HepG2 (cell line): ENCODE measurements around the gene GTPBP6. TPM values are rescaled to one million over a fixed set of nuclear protein-coding genes. Genes with fewer than 3 reads are reported as not detected.

Experiments
- ARID5B ChIP-seq: IDR thresholded peaks from 2 replicates; pipeline ENCODE4 v1.4.0; 2020; ENCODE audit warnings: mild to moderate bottlenecking, missing genetic modification reagents
- BCL3 ChIP-seq: sonication (generic); formaldehyde crosslinking; IDR thresholded peaks from 2 replicates; pipeline ENCODE4 v1.5.1; 2020; ENCODE audit warnings: mild to moderate bottlenecking, missing genetic modification reagents, moderate library complexity
- BCL6 ChIP-seq: IDR thresholded peaks from 2 replicates; pipeline ENCODE4 v1.6.1; 2016; ENCODE audit warnings: missing genetic modification reagents, missing compliant biosample characterization
- BHLHE40 ChIP-seq: IDR thresholded peaks from 2 replicates; pipeline ENCODE4 v1.6.1; 2011; ENCODE audit warnings: low read length, improper control_type of control experiment
- IRX3 ChIP-seq: sonication (generic); formaldehyde crosslinking; IDR thresholded peaks from 2 replicates; pipeline ENCODE4 v1.8.1; 2023; ENCODE audit warnings: mild to moderate bottlenecking, low read depth, missing genetic modification reagents, borderline replicate concordance
- KLF11 ChIP-seq: IDR thresholded peaks from 2 replicates; pipeline ENCODE4 v1.6.1; 2016; ENCODE audit warnings: missing compliant biosample characterization
- MAZ ChIP-seq, 2 experiments: sonication (generic) in 1 of 2; formaldehyde crosslinking in 1 of 2; IDR thresholded peaks; 2 replicates each; pipeline versions ENCODE4 v1.5.0 to v1.6.1; 2012 to 2020; ENCODE audit warnings: low read depth in 2 of 2, mild to moderate bottlenecking in 2 of 2, borderline replicate concordance in 1 of 2, improper control_type of control experiment in 1 of 2, low read length in 1 of 2, missing genetic modification reagents in 1 of 2, moderate library complexity in 1 of 2
- PATZ1 ChIP-seq: sonication (generic); formaldehyde crosslinking; IDR thresholded peaks from 2 replicates; pipeline ENCODE4 v1.4.0; 2020; ENCODE audit warnings: missing genetic modification reagents
- PRDM10 ChIP-seq: sonication (generic); formaldehyde crosslinking; IDR thresholded peaks from 2 replicates; pipeline ENCODE4 v1.4.0; 2020; ENCODE audit warnings: low read depth, missing genetic modification reagents
- ZBTB43 ChIP-seq: sonication (generic); formaldehyde crosslinking; conservative IDR thresholded peaks from 2 replicates; pipeline ENCODE4 v1.4.0; 2020; ENCODE audit warnings: missing genetic modification reagents
- ZC3H4 ChIP-seq: sonication (generic); formaldehyde crosslinking; IDR thresholded peaks from 2 replicates; pipeline ENCODE4 v1.4.0; 2020; ENCODE audit warnings: missing genetic modification reagents, borderline replicate concordance
- ZNF501 ChIP-seq: sonication (generic); formaldehyde crosslinking; IDR thresholded peaks from 2 replicates; pipeline ENCODE4 v1.5.1; 2020; ENCODE audit warnings: mild to moderate bottlenecking, moderate library complexity, missing genetic modification reagents
- ZSCAN25 ChIP-seq: sonication (generic); formaldehyde crosslinking; IDR thresholded peaks from 2 replicates; pipeline ENCODE4 v1.8.0; 2022; ENCODE audit warnings: mild to moderate bottlenecking, missing genetic modification reagents
- polyA plus RNA-seq, 8 experiments: library from polyadenylated mRNA; depleted of rRNA in 3 of 8; stranded (reverse) in 7 of 8; unstranded in 1 of 8; fragments of >200 nt; fragmentation: Illumina TruSeq in 4 of 8; extraction: Trizol in 4 of 8; gene quantifications; 2 replicates each; pipeline versions ENCODE4 v1.2.1 to v1.2.3, GENCODE V29; 2011 to 2016; ENCODE audit warnings: low read depth in 4 of 8, missing spikeins in 1 of 8, mixed read lengths in 1 of 8; ENCODE audit not compliant: insufficient read depth in 1 of 8
- total RNA-seq, 5 experiments: library from RNA; depleted of rRNA; stranded (reverse); fragments of >200 nt; fragmentation: Illumina TruSeq; extraction: Trizol; gene quantifications; 2 replicates each; pipeline ENCODE4 v1.2.3, GENCODE V29; 2016; ENCODE audit warnings: low read depth in 1 of 5

GTPBP6 gene
- total and polyA plus RNA-seq, 2 of the 13 experiments (the other 11 are each of a cell fraction or from before 2014, with no cell fraction given): 20.2 to 39.6 TPM

GRCh38 chrX:318739-319578, at the start of gene GTPBP6 (continued):
- TF ChIP-seq ARID5B (CRISPR knock-in tag): no peak
- TF ChIP-seq BCL6 (CRISPR knock-in tag): no peak
- TF ChIP-seq ZNF501 (CRISPR knock-in tag): peak; percentile 38; the same call in 1 of the 2 replicates
- TF ChIP-seq ZBTB43 (CRISPR knock-in tag): 0 out of 2 replicates have a peak, but pooled peaks have one; percentile 43
- TF ChIP-seq ZC3H4 (CRISPR knock-in tag): peak; percentile 34; the same call in 1 of the 2 replicates
- 0 out of 2 replicates have a peak, but pooled peaks have one; percentile 35 for TF ChIP-seq BCL3 (CRISPR knock-in tag)
- TF ChIP-seq MAZ (IDR thresholded peaks at IDR 0.05; ENCODE audit: borderline replicate concordance, low read depth, low read length): peak; percentile 76
- TF ChIP-seq MAZ (CRISPR knock-in tag; IDR thresholded peaks at IDR 0.05; ENCODE audit: low read depth): peak; percentile 79
- peak; percentile 69 for TF ChIP-seq PATZ1 (CRISPR knock-in tag)
- TF ChIP-seq IRX3: 0 out of 2 replicates have a peak, but pooled peaks have one; percentile 19
- TF ChIP-seq KLF11 (CRISPR knock-in tag): no peak
- peak; percentile 99 for TF ChIP-seq BHLHE40
- TF ChIP-seq PRDM10 (CRISPR knock-in tag): 0 out of 2 replicates have a peak, but pooled peaks have one; percentile 4
- peak; percentile 47 for TF ChIP-seq ZSCAN25 (CRISPR knock-in tag)
